PC-3 (cell line): ENCODE data around the gene SLC25A23. TPM values are rescaled to one million over a fixed set of nuclear protein-coding genes. Genes with fewer than 3 reads are reported as not detected.

Experiments
- ATAC-seq: fragments of 200-7000 bp; cut with Tn5 transposase; 2 replicates; pipeline ENCODE4 v1.9.1; 2020; ENCODE audit warnings: mild to moderate bottlenecking, moderate library complexity
- BruUV-seq: library from RNA; stranded (reverse); fragments of 400-500 nt; replicated peaks from 2 replicates; lab custom pipeline; 2021; lab: Mats Ljungman, UMichigan
- CTCF ChIA-PET: fragments of 300-600 bp; sonication (Branson Sonifier 250); formaldehyde crosslinking; loops from one replicate; lab custom pipeline; 2022; ENCODE audit warnings: antibody characterized with exemption; lab: Charles Lee
- POLR2A ChIA-PET: fragments of 300-600 bp; sonication (Branson Sonifier 250); formaldehyde crosslinking; loops from one replicate; lab custom pipeline; 2022; ENCODE audit warnings: antibody characterized with exemption; ENCODE audit not compliant: unreplicated experiment; lab: Charles Lee
- DNase-seq: peaks from one replicate; pipeline ENCODE4 v3.0.0-alpha.2; 2015
- H2AFZ ChIP-seq: fragments of 300-600 bp; sonication (generic); 2 replicates; pipeline ENCODE4 v1.6.0; 2016; ENCODE audit warnings: antibody characterized with exemption, low read length
- H3F3A ChIP-seq: fragments of 300-600 bp; sonication (generic); one replicate; pipeline ENCODE4 v1.6.0; 2017; ENCODE audit warnings: antibody characterized with exemption, low read length, control low read depth, mild to moderate bottlenecking; ENCODE audit not compliant: unreplicated experiment
- H3K27ac ChIP-seq: fragments of 300-600 bp; sonication (generic); 2 replicates; pipeline ENCODE4 v1.5.1; 2016; ENCODE audit warnings: mild to moderate bottlenecking, low read length
- H3K27me3 ChIP-seq: fragments of 300-600 bp; sonication (generic); 2 replicates; pipeline ENCODE4 v1.6.1; 2016; ENCODE audit warnings: low read length, mixed read lengths
- H3K36me3 ChIP-seq: fragments of 300-600 bp; sonication (generic); 2 replicates; pipeline ENCODE4 v1.6.1; 2016; ENCODE audit warnings: low read depth, mixed run types, low read length, mixed read lengths
- H3K4me1 ChIP-seq: fragments of 300-600 bp; sonication (generic); 2 replicates; pipeline ENCODE4 v1.5.1; 2016; ENCODE audit warnings: low read length; ENCODE audit not compliant: insufficient read depth
- H3K4me2 ChIP-seq: fragments of 300-600 bp; sonication (generic); 2 replicates; pipeline ENCODE4 v1.6.0; 2016; ENCODE audit warnings: low read length
- H3K4me3 ChIP-seq: fragments of 300-600 bp; sonication (generic); 2 replicates; pipeline ENCODE4 v1.5.1; 2016; ENCODE audit warnings: mild to moderate bottlenecking, low read length, mixed read lengths
- H3K79me2 ChIP-seq: fragments of 300-600 bp; sonication (generic); 2 replicates; pipeline ENCODE4 v1.6.1; 2017; ENCODE audit warnings: low read length, mixed read lengths
- H3K9ac ChIP-seq: fragments of 300-600 bp; sonication (generic); 2 replicates; pipeline ENCODE4 v1.6.0; 2016; ENCODE audit warnings: mild to moderate bottlenecking, low read length
- H3K9me2 ChIP-seq: fragments of 300-600 bp; sonication (generic); replicated peaks from 2 replicates; pipeline ENCODE4 v1.6.1; 2016; ENCODE audit warnings: mixed run types, low read length, mixed read lengths
- H3K9me3 ChIP-seq: fragments of 300-600 bp; sonication (generic); 2 replicates; pipeline ENCODE4 v1.6.1; 2016; ENCODE audit warnings: low read length, mixed read lengths
- H4K20me1 ChIP-seq: fragments of 300-600 bp; sonication (generic); 2 replicates; pipeline ENCODE4 v1.6.1; 2016; ENCODE audit warnings: low read length, mixed read lengths
- EZH2 ChIP-seq: fragments of 300-600 bp; sonication (generic); IDR thresholded peaks from one replicate; pipeline ENCODE4 v1.6.1; 2017; ENCODE audit warnings: antibody characterized with exemption, mild to moderate bottlenecking, low read length; ENCODE audit not compliant: unreplicated experiment
- EZH2phosphoT487 ChIP-seq: fragments of 300-600 bp; sonication (generic); IDR thresholded peaks from 2 replicates; pipeline ENCODE4 v1.6.1; 2018; ENCODE audit warnings: mild to moderate bottlenecking, antibody characterized with exemption, low read length, borderline replicate concordance
- intact Hi-C: fragments of 100-400 bp; cut with micrococcal nuclease; formaldehyde crosslinking; loops from 2 replicates; pipeline ENCODE4 v1.9.0; 2023
- total RNA-seq: library from RNA; depleted of rRNA; stranded (reverse); fragments of >200 nt; gene quantifications from 2 replicates; pipeline ENCODE4 v1.2.3, GENCODE V29; 2014
- TF ChIP-seq, protein P1 (sequence below): fragments of 300-600 bp; sonication (generic); conservative IDR thresholded peaks from 2 replicates; pipeline ENCODE4 v1.5.1; 2017; ENCODE audit warnings: antibody characterized with exemption, low read depth, mild to moderate bottlenecking, low read length

SLC25A23 gene
- total RNA-seq, 1 experiment from 2014 or later: 61.4 TPM

DNA sequence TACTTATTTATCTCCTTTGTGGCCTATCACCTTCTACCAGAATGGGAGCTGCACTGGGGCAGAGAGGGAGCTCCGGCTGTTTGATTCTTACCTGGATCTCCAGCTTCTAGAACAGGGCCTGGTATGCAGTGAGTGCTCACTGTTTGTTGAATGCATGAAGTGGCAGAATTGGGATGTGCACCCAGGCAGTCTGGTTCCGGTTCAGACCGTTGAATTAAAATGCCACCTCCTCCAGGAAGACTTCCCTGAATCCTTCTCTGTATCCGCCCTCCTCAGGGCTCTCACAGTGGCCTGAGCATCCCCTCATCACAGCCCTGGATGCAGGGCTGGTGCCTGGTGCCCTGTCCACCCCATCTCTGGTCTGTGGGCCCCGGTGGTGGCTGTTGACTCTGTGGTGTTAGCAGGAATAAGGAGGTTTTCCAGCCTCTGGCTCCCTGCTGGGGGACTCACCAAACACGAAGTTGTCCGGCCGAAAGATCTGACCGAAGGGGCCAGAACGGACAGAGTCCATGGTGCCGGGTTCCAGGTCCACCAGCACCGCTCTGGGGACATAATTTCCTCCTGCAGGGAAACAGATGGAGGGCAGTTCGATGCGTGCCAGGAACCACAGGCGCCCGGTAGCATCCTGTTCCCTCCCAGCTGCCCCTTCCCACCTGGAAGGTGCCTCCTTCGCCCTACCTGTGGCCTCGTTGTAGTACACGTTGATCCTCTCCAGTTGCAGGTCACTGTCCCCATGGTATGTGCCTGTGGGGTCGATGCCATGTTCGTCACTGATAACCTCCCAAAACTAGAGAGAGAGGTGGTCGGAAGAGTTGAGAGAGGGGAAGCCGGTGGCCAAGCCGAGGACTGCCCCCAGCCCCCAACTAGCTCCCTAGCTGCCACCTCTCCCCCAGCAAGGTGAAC is 41.5 kb upstream of the SLC25A23 start:
- H3K4me2 ChIP-seq: peak overlapping the region; percentile 96
- no peak overlapping the region for H3K9ac ChIP-seq
- H2AFZ ChIP-seq: peak overlapping the region; percentile 89
- DNase-seq (no peak), ATAC-seq (no peak)
- peaks cover 19% of the 10 kb centered on the region for H3K27me3 ChIP-seq
- no TSS peak for BruUV-seq
- TF ChIP-seq EZH2phosphoT487 (no peak), EZH2 (no peak)
- TF ChIP-seq, protein P1, sequence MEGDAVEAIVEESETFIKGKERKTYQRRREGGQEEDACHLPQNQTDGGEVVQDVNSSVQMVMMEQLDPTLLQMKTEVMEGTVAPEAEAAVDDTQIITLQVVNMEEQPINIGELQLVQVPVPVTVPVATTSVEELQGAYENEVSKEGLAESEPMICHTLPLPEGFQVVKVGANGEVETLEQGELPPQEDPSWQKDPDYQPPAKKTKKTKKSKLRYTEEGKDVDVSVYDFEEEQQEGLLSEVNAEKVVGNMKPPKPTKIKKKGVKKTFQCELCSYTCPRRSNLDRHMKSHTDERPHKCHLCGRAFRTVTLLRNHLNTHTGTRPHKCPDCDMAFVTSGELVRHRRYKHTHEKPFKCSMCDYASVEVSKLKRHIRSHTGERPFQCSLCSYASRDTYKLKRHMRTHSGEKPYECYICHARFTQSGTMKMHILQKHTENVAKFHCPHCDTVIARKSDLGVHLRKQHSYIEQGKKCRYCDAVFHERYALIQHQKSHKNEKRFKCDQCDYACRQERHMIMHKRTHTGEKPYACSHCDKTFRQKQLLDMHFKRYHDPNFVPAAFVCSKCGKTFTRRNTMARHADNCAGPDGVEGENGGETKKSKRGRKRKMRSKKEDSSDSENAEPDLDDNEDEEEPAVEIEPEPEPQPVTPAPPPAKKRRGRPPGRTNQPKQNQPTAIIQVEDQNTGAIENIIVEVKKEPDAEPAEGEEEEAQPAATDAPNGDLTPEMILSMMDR: no peak
- H3K9me2 ChIP-seq: no peaks in the 10 kb centered on the region
- peaks cover 3% of the 10 kb centered on the region; the same call in 1 of the 2 replicates for H3K4me1 ChIP-seq
- H3K4me3 ChIP-seq: peak overlapping the region; percentile 72
- H3K27ac ChIP-seq: no peak overlapping the region
- POLR2A ChIA-PET: no interaction called here
- H3K36me3 ChIP-seq: no peaks in the 10 kb centered on the region
- H3K9me3 ChIP-seq: no peaks in the 10 kb centered on the region
- H3F3A ChIP-seq: no peaks in the 10 kb centered on the region
- H4K20me1 ChIP-seq: no peaks in the 10 kb centered on the region
- intact Hi-C loops: no loop called here
- CTCF ChIA-PET: no interaction called here
- H3K79me2 ChIP-seq: no peaks in the 10 kb centered on the region

DNA sequence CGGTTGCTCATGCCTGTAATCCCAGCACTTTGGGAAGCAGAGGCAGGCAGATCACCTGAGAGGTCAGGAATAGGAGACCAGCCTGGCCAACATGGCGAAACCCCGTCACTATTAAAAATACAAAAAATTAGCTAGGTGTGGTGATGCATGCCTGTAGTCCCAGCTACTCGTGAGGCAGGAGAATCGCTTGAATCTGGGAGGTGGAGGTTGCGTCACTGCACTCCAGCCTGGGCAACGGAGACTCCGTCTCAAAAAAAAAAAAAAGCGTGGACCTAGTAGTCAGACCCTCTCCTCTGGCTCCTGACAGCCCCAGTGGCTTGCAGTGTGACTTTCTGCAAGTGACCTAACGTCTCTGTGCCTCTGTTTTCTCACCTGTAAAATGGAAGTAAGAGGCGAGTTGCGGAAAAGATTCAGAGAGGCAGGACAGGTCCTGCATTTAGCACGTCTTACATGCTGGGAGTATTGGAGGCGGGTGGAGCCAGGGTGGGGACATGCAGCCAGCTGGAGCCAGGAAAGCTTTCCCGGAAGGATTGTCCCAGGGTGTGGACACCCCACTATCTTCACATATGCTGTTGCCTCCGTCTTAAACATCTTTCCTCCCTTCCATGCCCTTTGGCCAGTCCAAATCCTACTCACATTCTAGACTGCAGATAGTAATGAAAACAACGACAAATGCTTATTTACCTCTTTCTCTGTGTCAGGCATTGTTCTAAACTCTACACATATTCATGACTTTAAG is 39.6 kb upstream of the SLC25A23 start:
- H3K4me2 ChIP-seq: no peak overlapping the region
- H3K4me3 ChIP-seq: no peak overlapping the region
- H3K27me3 ChIP-seq: peaks cover 19% of the 10 kb centered on the region
- no peaks in the 10 kb centered on the region for H3K36me3 ChIP-seq
- H3K27ac ChIP-seq: no peak overlapping the region
- no peaks in the 10 kb centered on the region for H3K9me3 ChIP-seq
- no peaks in the 10 kb centered on the region for H3F3A ChIP-seq
- H3K9me2 ChIP-seq: no peaks in the 10 kb centered on the region
- ATAC-seq: no peak
- no peak for DNase-seq
- H3K9ac ChIP-seq: no peak overlapping the region
- no peak overlapping the region for H2AFZ ChIP-seq
- ChIA-PET CTCF (no interaction called here), POLR2A (no interaction called here)
- TF ChIP-seq, protein P1: no peak
- TF ChIP-seq EZH2: no peak
- no peak for TF ChIP-seq EZH2phosphoT487
- no peaks in the 10 kb centered on the region; the same call in 1 of the 2 replicates for H3K4me1 ChIP-seq
- no TSS peak for BruUV-seq
- no peaks in the 10 kb centered on the region for H4K20me1 ChIP-seq
- H3K79me2 ChIP-seq: no peaks in the 10 kb centered on the region
- intact Hi-C loops: no loop called here
